ENCODE results near the gene DNAI4. TPM values are rescaled to one million over a fixed set of nuclear protein-coding genes. Genes with fewer than 3 reads are reported as not detected.

The DNAI4 gene
- total and polyA plus RNA-seq, 2 of the 8 experiments (the other 6 are each of a cell fraction or from before 2014, with no cell fraction given) = 0.32 to 2.1 TPM

DNA sequence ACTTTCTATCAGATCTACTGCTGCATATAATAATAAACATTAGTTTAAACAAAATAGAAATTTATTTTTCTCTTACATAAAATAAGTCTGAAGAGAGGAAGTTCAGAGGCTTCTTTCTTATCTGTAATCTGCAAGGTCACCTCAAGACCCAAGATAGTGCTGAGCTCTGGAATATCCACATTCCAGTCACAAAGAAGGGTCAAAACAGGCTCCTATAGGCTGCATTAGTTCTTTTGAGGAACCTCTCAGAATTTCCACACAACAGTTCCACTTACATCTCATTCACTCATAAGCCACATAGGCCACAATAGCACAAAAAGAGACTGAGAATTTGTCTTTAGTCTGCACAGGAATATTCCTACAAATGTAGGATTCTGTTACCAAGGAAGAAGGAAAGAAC lies 157.0 kb downstream of the DNAI4 start (continued):
- TF ChIP-seq ZNF274 (IDR thresholded peaks at IDR 0.05; ENCODE audit: borderline replicate concordance, extremely low read depth, low read length) (no peak), EP300 (IDR thresholded peaks at IDR 0.05; ENCODE audit: borderline replicate concordance in 1 of 2, low read depth in 2 of 2, low read length in 2 of 2) (no peak), FOSL1 (IDR thresholded peaks at IDR 0.05; ENCODE audit: insufficient read depth, low read depth, low read length) (no peak), YY1 (IDR thresholded peaks at IDR 0.05; ENCODE audit: low read depth, low read length) (no peak), MAFK (IDR thresholded peaks at IDR 0.05; ENCODE audit: low read depth, low read length) (no peak), KDM5A (IDR thresholded peaks at IDR 0.05; ENCODE audit: low read length) (no peak)
- TF ChIP-seq, protein P1, sequence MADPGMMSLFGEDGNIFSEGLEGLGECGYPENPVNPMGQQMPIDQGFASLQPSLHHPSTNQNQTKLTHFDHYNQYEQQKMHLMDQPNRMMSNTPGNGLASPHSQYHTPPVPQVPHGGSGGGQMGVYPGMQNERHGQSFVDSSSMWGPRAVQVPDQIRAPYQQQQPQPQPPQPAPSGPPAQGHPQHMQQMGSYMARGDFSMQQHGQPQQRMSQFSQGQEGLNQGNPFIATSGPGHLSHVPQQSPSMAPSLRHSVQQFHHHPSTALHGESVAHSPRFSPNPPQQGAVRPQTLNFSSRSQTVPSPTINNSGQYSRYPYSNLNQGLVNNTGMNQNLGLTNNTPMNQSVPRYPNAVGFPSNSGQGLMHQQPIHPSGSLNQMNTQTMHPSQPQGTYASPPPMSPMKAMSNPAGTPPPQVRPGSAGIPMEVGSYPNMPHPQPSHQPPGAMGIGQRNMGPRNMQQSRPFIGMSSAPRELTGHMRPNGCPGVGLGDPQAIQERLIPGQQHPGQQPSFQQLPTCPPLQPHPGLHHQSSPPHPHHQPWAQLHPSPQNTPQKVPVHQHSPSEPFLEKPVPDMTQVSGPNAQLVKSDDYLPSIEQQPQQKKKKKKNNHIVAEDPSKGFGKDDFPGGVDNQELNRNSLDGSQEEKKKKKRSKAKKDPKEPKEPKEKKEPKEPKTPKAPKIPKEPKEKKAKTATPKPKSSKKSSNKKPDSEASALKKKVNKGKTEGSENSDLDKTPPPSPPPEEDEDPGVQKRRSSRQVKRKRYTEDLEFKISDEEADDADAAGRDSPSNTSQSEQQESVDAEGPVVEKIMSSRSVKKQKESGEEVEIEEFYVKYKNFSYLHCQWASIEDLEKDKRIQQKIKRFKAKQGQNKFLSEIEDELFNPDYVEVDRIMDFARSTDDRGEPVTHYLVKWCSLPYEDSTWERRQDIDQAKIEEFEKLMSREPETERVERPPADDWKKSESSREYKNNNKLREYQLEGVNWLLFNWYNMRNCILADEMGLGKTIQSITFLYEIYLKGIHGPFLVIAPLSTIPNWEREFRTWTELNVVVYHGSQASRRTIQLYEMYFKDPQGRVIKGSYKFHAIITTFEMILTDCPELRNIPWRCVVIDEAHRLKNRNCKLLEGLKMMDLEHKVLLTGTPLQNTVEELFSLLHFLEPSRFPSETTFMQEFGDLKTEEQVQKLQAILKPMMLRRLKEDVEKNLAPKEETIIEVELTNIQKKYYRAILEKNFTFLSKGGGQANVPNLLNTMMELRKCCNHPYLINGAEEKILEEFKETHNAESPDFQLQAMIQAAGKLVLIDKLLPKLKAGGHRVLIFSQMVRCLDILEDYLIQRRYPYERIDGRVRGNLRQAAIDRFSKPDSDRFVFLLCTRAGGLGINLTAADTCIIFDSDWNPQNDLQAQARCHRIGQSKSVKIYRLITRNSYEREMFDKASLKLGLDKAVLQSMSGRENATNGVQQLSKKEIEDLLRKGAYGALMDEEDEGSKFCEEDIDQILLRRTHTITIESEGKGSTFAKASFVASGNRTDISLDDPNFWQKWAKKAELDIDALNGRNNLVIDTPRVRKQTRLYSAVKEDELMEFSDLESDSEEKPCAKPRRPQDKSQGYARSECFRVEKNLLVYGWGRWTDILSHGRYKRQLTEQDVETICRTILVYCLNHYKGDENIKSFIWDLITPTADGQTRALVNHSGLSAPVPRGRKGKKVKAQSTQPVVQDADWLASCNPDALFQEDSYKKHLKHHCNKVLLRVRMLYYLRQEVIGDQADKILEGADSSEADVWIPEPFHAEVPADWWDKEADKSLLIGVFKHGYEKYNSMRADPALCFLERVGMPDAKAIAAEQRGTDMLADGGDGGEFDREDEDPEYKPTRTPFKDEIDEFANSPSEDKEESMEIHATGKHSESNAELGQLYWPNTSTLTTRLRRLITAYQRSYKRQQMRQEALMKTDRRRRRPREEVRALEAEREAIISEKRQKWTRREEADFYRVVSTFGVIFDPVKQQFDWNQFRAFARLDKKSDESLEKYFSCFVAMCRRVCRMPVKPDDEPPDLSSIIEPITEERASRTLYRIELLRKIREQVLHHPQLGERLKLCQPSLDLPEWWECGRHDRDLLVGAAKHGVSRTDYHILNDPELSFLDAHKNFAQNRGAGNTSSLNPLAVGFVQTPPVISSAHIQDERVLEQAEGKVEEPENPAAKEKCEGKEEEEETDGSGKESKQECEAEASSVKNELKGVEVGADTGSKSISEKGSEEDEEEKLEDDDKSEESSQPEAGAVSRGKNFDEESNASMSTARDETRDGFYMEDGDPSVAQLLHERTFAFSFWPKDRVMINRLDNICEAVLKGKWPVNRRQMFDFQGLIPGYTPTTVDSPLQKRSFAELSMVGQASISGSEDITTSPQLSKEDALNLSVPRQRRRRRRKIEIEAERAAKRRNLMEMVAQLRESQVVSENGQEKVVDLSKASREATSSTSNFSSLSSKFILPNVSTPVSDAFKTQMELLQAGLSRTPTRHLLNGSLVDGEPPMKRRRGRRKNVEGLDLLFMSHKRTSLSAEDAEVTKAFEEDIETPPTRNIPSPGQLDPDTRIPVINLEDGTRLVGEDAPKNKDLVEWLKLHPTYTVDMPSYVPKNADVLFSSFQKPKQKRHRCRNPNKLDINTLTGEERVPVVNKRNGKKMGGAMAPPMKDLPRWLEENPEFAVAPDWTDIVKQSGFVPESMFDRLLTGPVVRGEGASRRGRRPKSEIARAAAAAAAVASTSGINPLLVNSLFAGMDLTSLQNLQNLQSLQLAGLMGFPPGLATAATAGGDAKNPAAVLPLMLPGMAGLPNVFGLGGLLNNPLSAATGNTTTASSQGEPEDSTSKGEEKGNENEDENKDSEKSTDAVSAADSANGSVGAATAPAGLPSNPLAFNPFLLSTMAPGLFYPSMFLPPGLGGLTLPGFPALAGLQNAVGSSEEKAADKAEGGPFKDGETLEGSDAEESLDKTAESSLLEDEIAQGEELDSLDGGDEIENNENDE (IDR thresholded peaks at IDR 0.05; ENCODE audit: insufficient replicate concordance, low read length) = no peak

Data from H1 (cell line).